Astrocyte (in vitro differentiated cells and primary cell): ENCODE results near the gene SLC29A1. TPM values are rescaled to one million over a fixed set of nuclear protein-coding genes. Genes with fewer than 3 reads are reported as not detected.
"Not testable (repeated sequence)": the region's sequence is repeated elsewhere in the genome, so short reads cannot be mapped to it uniquely, and the experiment has no call there.

Source experiments
- DNase-seq: peaks from one replicate; pipeline ENCODE4 v3.0.0-alpha.2; 2010; ENCODE audit warnings: low read depth
- FAIRE-seq: peaks from 2 replicates; lab custom pipeline; 2011; peaks lifted over from hg19 to GRCh38; lab: Jason Lieb, UNC
- H2AFZ ChIP-seq: 2 replicates; pipeline ENCODE4 v1.6.0; 2012; ENCODE audit warnings: low read depth, low read length, inconsistent platforms
- H3K27ac ChIP-seq: 2 replicates; pipeline ENCODE4 v1.5.1; 2011; ENCODE audit warnings: low read depth, low read length, inconsistent platforms
- H3K27me3 ChIP-seq: 2 replicates; pipeline ENCODE4 v1.6.0; 2011; ENCODE audit warnings: low read length, inconsistent platforms; ENCODE audit not compliant: insufficient read depth
- H3K36me3 ChIP-seq: 2 replicates; pipeline ENCODE4 v1.5.1; 2011; ENCODE audit warnings: low read length, inconsistent platforms; ENCODE audit not compliant: insufficient read depth
- H3K4me1 ChIP-seq: 2 replicates; pipeline ENCODE4 v1.5.1; 2011; ENCODE audit warnings: low read length, inconsistent platforms; ENCODE audit not compliant: insufficient read depth
- H3K4me2 ChIP-seq: 2 replicates; pipeline ENCODE4 v1.6.0; 2012; ENCODE audit warnings: low read length, inconsistent platforms
- H3K4me3 ChIP-seq: 2 replicates; pipeline ENCODE4 v1.5.1; 2011; ENCODE audit warnings: low read depth, mild to moderate bottlenecking, low read length, inconsistent platforms; ENCODE audit not compliant: insufficient read depth
- H3K79me2 ChIP-seq: 2 replicates; pipeline ENCODE4 v1.6.0; 2012; ENCODE audit warnings: mild to moderate bottlenecking, low read length, inconsistent platforms; ENCODE audit not compliant: insufficient read depth
- H3K9ac ChIP-seq: 2 replicates; pipeline ENCODE4 v1.6.0; 2012; ENCODE audit warnings: mild to moderate bottlenecking, low read length, inconsistent platforms
- H3K9me3 ChIP-seq: 2 replicates; pipeline ENCODE4 v1.5.1; 2012; ENCODE audit warnings: low read depth, mild to moderate bottlenecking, low read length, inconsistent platforms; ENCODE audit not compliant: insufficient read depth
- H4K20me1 ChIP-seq: 2 replicates; pipeline ENCODE4 v1.6.0; 2012; ENCODE audit warnings: low read length, inconsistent platforms; ENCODE audit not compliant: insufficient read depth
- H3K27ac Mint-ChIP-seq: one replicate; pipeline ENCODE4 v1.8.0; 2021; ENCODE audit warnings: mild to moderate bottlenecking, mixed read lengths; ENCODE audit not compliant: unreplicated experiment
- H3K27me3 Mint-ChIP-seq: one replicate; pipeline ENCODE4 v1.8.0; 2021; ENCODE audit warnings: low read depth, mixed read lengths; ENCODE audit not compliant: unreplicated experiment
- H3K36me3 Mint-ChIP-seq: one replicate; pipeline ENCODE4 v1.8.0; 2021; ENCODE audit warnings: low read depth, mixed read lengths; ENCODE audit not compliant: unreplicated experiment
- H3K4me1 Mint-ChIP-seq: one replicate; pipeline ENCODE4 v1.8.0; 2021; ENCODE audit warnings: low read depth, mixed read lengths; ENCODE audit not compliant: unreplicated experiment
- H3K4me3 Mint-ChIP-seq: one replicate; pipeline ENCODE4 v1.8.0; 2021; ENCODE audit warnings: mild to moderate bottlenecking, moderate library complexity, mixed read lengths; ENCODE audit not compliant: unreplicated experiment
- H3K9me3 Mint-ChIP-seq: one replicate; pipeline ENCODE4 v1.8.0; 2021; ENCODE audit warnings: mild to moderate bottlenecking, mixed read lengths; ENCODE audit not compliant: unreplicated experiment
- CTCF ChIP-seq: IDR thresholded peaks from 2 replicates; pipeline ENCODE4 v1.5.1; 2011; ENCODE audit warnings: low read depth, mild to moderate bottlenecking, inconsistent platforms, low read length, moderate library complexity; ENCODE audit not compliant: insufficient read depth
- EZH2 ChIP-seq: IDR thresholded peaks from 2 replicates; pipeline ENCODE4 v1.6.1; 2012; ENCODE audit warnings: mild to moderate bottlenecking, low read length, inconsistent platforms; ENCODE audit not compliant: insufficient read depth
- total RNA-seq: library from RNA; stranded (reverse); gene quantifications from 2 replicates; pipeline ENCODE4 v1.2.1, GENCODE V29; 2021

Gene SLC29A1
- total RNA-seq, 1 donor from 2014 or later: 15.3 TPM

GRCh38 chr6:44229376-44230033 is 6.1 kb downstream of the SLC29A1 start:
- no peak for FAIRE-seq
- Mint-ChIP-seq H3K27ac (no peak overlapping the region), H3K9me3 (no peaks in the 10 kb centered on the region), H3K4me3 (no peak overlapping the region), H3K36me3 (peaks cover 5% of the 10 kb centered on the region), H3K27me3 (peaks cover 18% of the 10 kb centered on the region), H3K4me1 (peaks cover 11% of the 10 kb centered on the region)
- Histone ChIP-seq H3K9me3 (no peaks in the 10 kb centered on the region), H3K9ac (no peak overlapping the region), H3K27ac (no peak overlapping the region), H3K4me1 (peaks cover 10% of the 10 kb centered on the region), H3K79me2 (no peaks in the 10 kb centered on the region), H3K4me2 (no peak overlapping the region), H2AFZ (no peak overlapping the region), H3K36me3 (no peaks in the 10 kb centered on the region), H3K27me3 (no peaks in the 10 kb centered on the region), H4K20me1 (peaks cover 12% of the 10 kb centered on the region), H3K4me3 (no peak overlapping the region)
- no peak for DNase-seq
- no peak for TF ChIP-seq CTCF
- TF ChIP-seq EZH2: no peak

- no peak overlapping the region for H3K4me2 ChIP-seq
- H3K27ac ChIP-seq: no peak overlapping the region
- no peaks in the 10 kb centered on the region for H3K79me2 ChIP-seq
- DNase-seq (no peak), FAIRE-seq (no peak)
- no peak for TF ChIP-seq EZH2
- no peak for TF ChIP-seq CTCF
- H3K36me3 Mint-ChIP-seq: peaks cover 5% of the 10 kb centered on the region
- H3K9ac ChIP-seq: no peak overlapping the region
- no peaks in the 10 kb centered on the region for H3K9me3 ChIP-seq
- peaks cover 18% of the 10 kb centered on the region for H3K27me3 Mint-ChIP-seq
- H3K27me3 ChIP-seq: no peaks in the 10 kb centered on the region
- no peak overlapping the region for H3K4me3 ChIP-seq
- H2AFZ ChIP-seq: no peak overlapping the region
- peaks cover 7% of the 10 kb centered on the region for H4K20me1 ChIP-seq
- H3K4me1 Mint-ChIP-seq: peaks cover 16% of the 10 kb centered on the region
- no peaks in the 10 kb centered on the region for H3K36me3 ChIP-seq
- H3K4me1 ChIP-seq: peaks cover 16% of the 10 kb centered on the region
- H3K4me3 Mint-ChIP-seq: no peak overlapping the region
- no peaks in the 10 kb centered on the region for H3K9me3 Mint-ChIP-seq
- H3K27ac Mint-ChIP-seq: no peak overlapping the region
Measured at GRCh38 chr6:44230034-44230675, 6.8 kb downstream of the SLC29A1 start.

- peaks cover 18% of the 10 kb centered on the region for H3K27me3 Mint-ChIP-seq
- not testable (repeated sequence) for H3K36me3 ChIP-seq, H3K27ac ChIP-seq, H4K20me1 ChIP-seq, DNase-seq, H3K79me2 ChIP-seq, H3K4me3 ChIP-seq, H3K27ac Mint-ChIP-seq, H3K9ac ChIP-seq, H3K4me2 ChIP-seq, H3K4me3 Mint-ChIP-seq, H3K27me3 ChIP-seq, FAIRE-seq, H3K9me3 Mint-ChIP-seq, H3K9me3 ChIP-seq, H3K36me3 Mint-ChIP-seq, H2AFZ ChIP-seq
- H3K4me1 Mint-ChIP-seq: peaks cover 22% of the 10 kb centered on the region
- peaks cover 20% of the 10 kb centered on the region for H3K4me1 ChIP-seq
Measured at GRCh38 chr6:44231426-44231825, 8.0 kb downstream of the SLC29A1 start.
